ENCODE data around the gene KLHDC7B. TPM values are rescaled to one million over a fixed set of nuclear protein-coding genes. Genes with fewer than 3 reads are reported as not detected.

Gene KLHDC7B
- total RNA-seq, result 1 to 10 TPM; 6.9 to 7.7 TPM

DNA sequence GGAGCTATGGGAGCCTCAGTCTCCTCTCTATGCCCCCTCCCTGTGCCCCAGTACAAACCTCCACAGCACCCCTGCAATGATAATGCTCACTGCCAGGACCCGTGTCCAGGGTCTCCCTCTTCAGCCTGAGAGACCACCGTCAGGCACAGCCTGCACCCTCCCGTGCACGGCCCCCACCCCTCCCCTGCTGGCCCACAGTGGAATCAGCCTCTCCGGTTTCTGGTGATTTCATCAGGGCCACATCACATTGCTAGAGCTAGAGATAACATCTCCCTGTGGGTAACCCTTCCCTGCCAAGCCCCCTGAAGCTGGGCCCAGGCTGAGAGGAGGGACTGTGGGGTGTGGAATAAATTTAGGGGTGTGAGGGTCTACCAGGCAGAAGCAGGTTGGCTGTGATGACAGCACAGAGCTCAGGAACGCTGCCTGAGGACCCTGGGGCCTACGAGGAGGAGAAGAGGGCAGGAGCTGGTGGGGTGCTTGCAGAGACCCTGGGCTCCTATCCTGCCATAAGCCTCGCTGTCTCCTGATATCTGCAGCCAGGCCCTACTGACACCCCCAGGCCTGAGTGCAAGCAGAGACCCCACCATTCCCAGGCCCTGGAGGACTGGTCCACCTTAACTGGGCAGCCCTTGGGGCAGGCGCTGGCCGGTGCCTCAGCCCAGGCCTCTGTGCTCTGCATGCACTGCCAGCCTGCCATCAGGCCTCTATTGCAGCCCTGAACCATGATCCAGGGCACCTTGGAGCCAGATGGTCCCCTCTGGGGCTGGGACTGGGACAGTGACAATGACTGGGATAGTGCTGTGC lies at the start of gene KLHDC7B:
TSS of gene KLHDC7B (plus strand) at position 378 of the 804 bp plus-strand sequence. CDS start at position 723, 345 bp downstream.
- Mint-ChIP-seq H3K27me3 (no peaks in the 10 kb centered on the region), H3K36me3 (peaks cover 6% of the 10 kb centered on the region), H3K27ac (peak within 1 kb of the TSS; percentile 76), H3K9me3 (peaks cover 2% of the 10 kb centered on the region), H3K4me3 (peak within 1 kb of the TSS; percentile 46), H3K4me1 (ENCODE audit: low read depth) (peaks cover 55% of the 10 kb centered on the region)
- CTCF ChIA-PET, result interaction anchor here (0.8 to 4.9 kb wide), 7 partner anchors 10 to 75 kb away, joined by 3 to 46 read pairs (median 7); partner anchors contain the start of genes SCO2, SYCE3 and TYMP
- intact Hi-C loops (cut with micrococcal nuclease), result loop anchor here (2.0 kb wide), 1 partner anchor 15 kb away; the partner anchor contains the start of gene TYMP
- peak; percentile 66 for DNase-seq
- POLR2A ChIA-PET, result interaction anchor here (2.2 to 7.5 kb wide), 2 partner anchors 13 to 19 kb away, joined by 9 to 71 read pairs; partner anchors contain the start of genes SCO2 and TYMP

DNA sequence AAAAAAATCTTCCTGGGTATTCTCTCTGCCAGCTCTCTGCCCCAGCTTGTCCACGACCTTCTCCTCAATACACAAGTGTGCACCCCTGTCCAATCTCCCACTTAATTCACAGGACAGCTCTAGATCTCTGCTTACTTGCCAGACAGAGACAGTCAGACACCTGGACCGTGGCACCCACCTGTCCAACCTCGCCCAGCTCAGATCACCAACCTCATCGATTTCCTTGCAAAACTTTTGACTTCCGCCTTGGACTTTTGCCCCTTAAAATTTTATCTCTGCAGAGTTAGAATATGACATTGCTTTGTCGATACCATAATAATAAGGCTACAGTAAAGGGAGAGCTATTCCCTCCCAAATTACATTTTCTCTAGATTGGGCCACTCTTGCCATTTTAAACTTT lies 48.6 kb upstream of the KLHDC7B start:
- no peak overlapping the region for H3K27ac Mint-ChIP-seq
- H3K27me3 Mint-ChIP-seq, result no peaks in the 10 kb centered on the region
- no peak for DNase-seq
- CTCF ChIA-PET, result interaction anchor here (0.7 to 3.9 kb wide), 22 partner anchors 11 to 256 kb away, joined by 3 to 24 read pairs (median 5); partner anchors contain the start of genes ADM2, HDAC10, LMF2 and MAPK11
- H3K9me3 Mint-ChIP-seq, result no peaks in the 10 kb centered on the region
- H3K4me3 Mint-ChIP-seq, result no peak overlapping the region
- no peaks in the 10 kb centered on the region for H3K4me1 Mint-ChIP-seq (ENCODE audit: low read depth)
- POLR2A ChIA-PET, result interaction anchor here (0.7 to 1.1 kb wide), 3 partner anchors 11 to 22 kb away, joined by 3 to 4 read pairs (median 4); partner anchors contain the start of genes LMF2, MIOX and NCAPH2
- H3K36me3 Mint-ChIP-seq, result no peaks in the 10 kb centered on the region
- intact Hi-C loops (cut with micrococcal nuclease), result loop anchor here (5.0 kb wide), 1 partner anchor 40 kb away; no protein-coding TSS in a partner anchor

GRCh38 chr22:50498322-50498890 lies 47.3 kb upstream of the KLHDC7B start:
- intact Hi-C loops (cut with micrococcal nuclease), result loop anchor here (1.0 to 5.0 kb wide), 2 partner anchors 41 to 99 kb away; no protein-coding TSS in a partner anchor
- no peaks in the 10 kb centered on the region for H3K27me3 Mint-ChIP-seq

DNA sequence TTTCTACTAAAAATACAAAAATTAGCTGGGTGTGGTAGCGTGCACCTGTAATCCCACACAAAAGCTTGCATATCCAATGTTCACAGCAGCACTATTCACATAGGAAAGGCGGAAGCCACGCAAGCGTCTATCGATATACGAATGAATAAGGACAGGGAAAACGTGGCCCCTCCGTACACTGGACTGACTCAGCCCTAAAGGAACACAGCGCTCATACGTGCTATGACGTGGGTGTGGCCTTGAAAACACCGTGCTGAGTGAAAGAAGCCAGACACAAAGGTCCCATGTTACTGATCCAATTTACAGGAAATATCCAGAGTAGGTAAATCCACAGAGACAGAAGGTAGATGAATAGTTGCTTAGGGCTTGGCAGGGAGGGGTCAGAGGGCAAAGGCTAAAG lies 45.2 kb upstream of the KLHDC7B start:
- H3K27ac Mint-ChIP-seq, result no peak overlapping the region
- H3K27me3 Mint-ChIP-seq, result no peaks in the 10 kb centered on the region
- no peaks in the 10 kb centered on the region for H3K36me3 Mint-ChIP-seq
- H3K9me3 Mint-ChIP-seq, result no peaks in the 10 kb centered on the region
- no peak overlapping the region for H3K4me3 Mint-ChIP-seq
- CTCF ChIA-PET, result interaction anchor here (1.8 kb wide), 2 partner anchors 25 to 121 kb away, joined by 5 read pairs; partner anchors contain the start of gene SCO2
- no peak for DNase-seq
- intact Hi-C loops (cut with micrococcal nuclease), result no loop called here
- POLR2A ChIA-PET, result no interaction called here
- H3K4me1 Mint-ChIP-seq (ENCODE audit: low read depth), result no peaks in the 10 kb centered on the region

More at GRCh38 chr22:50498322-50498890, 47.3 kb upstream of the KLHDC7B start:
- Mint-ChIP-seq H3K9me3 (no peaks in the 10 kb centered on the region), H3K4me3 (no peak overlapping the region), H3K36me3 (no peaks in the 10 kb centered on the region), H3K4me1 (ENCODE audit: low read depth) (no peaks in the 10 kb centered on the region), H3K27ac (no peak overlapping the region)
- peak; percentile 82 for DNase-seq
- ChIA-PET CTCF (interaction anchor here (0.6 to 3.9 kb wide), 34 partner anchors 10 to 257 kb away, joined by 3 to 24 read pairs (median 4); partner anchors contain the start of genes ADM2, LMF2, MIOX and NCAPH2), POLR2A (interaction anchor here (0.6 to 0.8 kb wide), 2 partner anchors 9 to 72 kb away, joined by 3 read pairs; partner anchors contain the start of genes LMF2 and NCAPH2)

DNA sequence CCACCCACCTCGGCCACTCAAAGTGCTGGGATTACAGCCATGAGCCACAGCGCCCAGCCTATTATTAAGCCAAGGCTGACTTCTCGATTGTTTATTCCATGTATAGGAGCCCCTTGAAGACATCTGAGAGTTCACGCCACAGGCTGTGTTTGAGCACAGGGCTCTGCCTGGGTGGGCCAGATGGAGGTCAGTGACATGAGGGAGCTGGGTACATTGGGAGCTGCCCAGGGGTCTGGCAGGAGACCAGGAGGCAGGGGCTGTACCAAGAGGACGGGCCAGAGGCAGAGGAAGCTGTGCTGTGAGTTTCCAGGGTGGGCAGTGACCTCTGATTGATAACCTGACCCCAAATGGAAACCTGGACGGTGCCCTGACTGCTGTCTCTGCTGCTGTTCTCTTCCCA lies 43.6 kb upstream of the KLHDC7B start:
- intact Hi-C loops (cut with micrococcal nuclease), result no loop called here

DNA sequence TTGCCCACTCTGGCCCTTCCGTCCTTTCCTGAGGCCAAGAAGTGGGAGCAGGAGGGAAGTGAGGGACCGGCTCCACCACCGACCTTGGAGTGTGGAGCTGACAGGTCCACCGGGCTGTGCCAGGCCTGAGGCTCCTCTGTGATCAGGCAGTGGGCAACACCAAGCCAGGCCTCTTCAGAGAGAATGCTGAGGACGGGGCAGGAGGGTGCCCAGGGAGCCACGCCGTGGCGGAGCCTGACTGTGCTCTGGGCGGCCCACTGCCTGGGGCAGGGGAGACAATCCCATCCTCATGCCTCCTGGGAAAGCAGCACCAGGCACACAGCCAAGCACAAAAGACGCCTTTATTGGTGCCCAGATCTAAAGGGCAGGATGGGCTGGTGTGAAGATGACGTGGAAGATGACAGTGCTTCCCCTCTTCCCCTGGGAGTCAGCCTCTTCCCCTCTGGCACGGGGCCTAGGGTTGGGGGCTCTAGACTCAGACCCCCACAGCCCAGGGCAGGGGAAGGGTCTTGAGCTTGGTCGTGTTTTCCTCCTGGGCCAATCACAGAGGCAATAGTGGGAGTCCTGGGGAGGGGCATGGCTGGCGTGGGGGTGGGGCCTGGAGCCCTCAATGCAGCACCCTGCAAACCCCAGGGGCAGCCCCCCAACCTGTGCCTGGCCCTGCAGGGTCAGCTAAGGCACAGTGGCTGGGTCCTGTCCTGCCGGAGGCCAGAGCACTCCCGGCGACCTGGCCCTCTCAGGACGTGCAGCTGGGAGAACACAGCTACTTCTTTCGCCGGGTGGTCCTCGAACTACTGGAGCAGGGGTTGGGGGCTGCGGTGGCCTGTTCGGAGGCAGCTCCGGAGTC lies 42.8 kb upstream of the KLHDC7B start:
- CTCF ChIA-PET, result interaction anchor here (1.0 kb wide), 1 partner anchor 23 kb away, joined by 3 read pairs; the partner anchor contains the start of gene SCO2
- Mint-ChIP-seq H3K9me3 (no peaks in the 10 kb centered on the region), H3K4me1 (ENCODE audit: low read depth) (peaks cover 2% of the 10 kb centered on the region), H3K27ac (no peak overlapping the region), H3K4me3 (no peak overlapping the region), H3K27me3 (no peaks in the 10 kb centered on the region), H3K36me3 (peaks cover 5% of the 10 kb centered on the region)
- intact Hi-C loops (cut with micrococcal nuclease), result no loop called here
- POLR2A ChIA-PET, result interaction anchor here (0.7 kb wide), 1 partner anchor 233 kb away, joined by 3 read pairs; no protein-coding TSS in a partner anchor
- no peak for DNase-seq

More for the DNA sequence above, 43.6 kb upstream of the KLHDC7B start:
- POLR2A ChIA-PET, result no interaction called here
- no peak for DNase-seq
- Mint-ChIP-seq H3K27me3 (no peaks in the 10 kb centered on the region), H3K4me1 (ENCODE audit: low read depth) (peaks cover 2% of the 10 kb centered on the region), H3K9me3 (no peaks in the 10 kb centered on the region), H3K36me3 (peaks cover under 1% of the 10 kb centered on the region), H3K4me3 (no peak overlapping the region), H3K27ac (no peak overlapping the region)
- CTCF ChIA-PET, result interaction anchor here (1.0 kb wide), 1 partner anchor 24 kb away, joined by 3 read pairs; the partner anchor contains the start of gene SCO2

DNA sequence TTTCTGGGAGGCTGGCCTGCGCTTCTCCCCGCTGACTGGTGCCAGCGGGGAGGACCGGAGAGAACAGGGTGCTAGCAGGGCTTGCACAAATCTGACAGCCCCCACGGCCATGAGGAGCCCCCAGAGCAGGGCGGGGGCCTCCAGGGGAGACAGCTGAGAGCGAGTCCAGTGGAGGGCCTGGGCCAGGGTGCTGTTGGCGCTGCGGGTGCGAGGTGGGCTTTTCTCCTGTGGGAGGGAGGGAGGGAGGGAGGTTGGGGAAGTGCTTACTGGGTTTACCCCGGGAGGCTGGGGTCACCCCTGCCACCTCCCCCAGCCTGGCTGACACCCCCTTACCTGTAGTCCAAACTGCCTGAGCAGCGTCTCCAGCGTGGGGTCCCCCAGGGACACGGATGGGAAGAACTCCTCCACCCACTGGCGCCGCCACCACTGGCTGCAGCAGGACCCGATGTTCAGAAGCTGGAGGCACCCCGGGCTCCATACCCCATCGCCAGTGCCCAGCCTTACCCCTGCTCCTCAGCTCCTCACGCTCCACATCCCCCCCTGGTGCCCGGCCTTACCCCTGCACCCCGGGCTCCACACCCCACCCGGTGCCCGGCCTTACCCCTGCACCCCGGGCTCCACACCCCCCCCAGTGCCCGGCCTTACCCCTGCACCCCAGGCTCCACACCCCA lies 42.1 kb upstream of the KLHDC7B start:
- H3K36me3 Mint-ChIP-seq, result peaks cover 7% of the 10 kb centered on the region
- POLR2A ChIA-PET, result interaction anchor here (0.7 kb wide), 1 partner anchor 234 kb away, joined by 3 read pairs; no protein-coding TSS in a partner anchor
- H3K4me1 Mint-ChIP-seq (ENCODE audit: low read depth), result peaks cover 2% of the 10 kb centered on the region
- no peak overlapping the region for H3K4me3 Mint-ChIP-seq
- no peaks in the 10 kb centered on the region for H3K27me3 Mint-ChIP-seq
- CTCF ChIA-PET, result interaction anchor here (1.0 kb wide), 1 partner anchor 22 kb away, joined by 3 read pairs; no protein-coding TSS in a partner anchor
- no peak for DNase-seq
- no peak overlapping the region for H3K27ac Mint-ChIP-seq
- intact Hi-C loops (cut with micrococcal nuclease), result no loop called here
- no peaks in the 10 kb centered on the region for H3K9me3 Mint-ChIP-seq

DNA sequence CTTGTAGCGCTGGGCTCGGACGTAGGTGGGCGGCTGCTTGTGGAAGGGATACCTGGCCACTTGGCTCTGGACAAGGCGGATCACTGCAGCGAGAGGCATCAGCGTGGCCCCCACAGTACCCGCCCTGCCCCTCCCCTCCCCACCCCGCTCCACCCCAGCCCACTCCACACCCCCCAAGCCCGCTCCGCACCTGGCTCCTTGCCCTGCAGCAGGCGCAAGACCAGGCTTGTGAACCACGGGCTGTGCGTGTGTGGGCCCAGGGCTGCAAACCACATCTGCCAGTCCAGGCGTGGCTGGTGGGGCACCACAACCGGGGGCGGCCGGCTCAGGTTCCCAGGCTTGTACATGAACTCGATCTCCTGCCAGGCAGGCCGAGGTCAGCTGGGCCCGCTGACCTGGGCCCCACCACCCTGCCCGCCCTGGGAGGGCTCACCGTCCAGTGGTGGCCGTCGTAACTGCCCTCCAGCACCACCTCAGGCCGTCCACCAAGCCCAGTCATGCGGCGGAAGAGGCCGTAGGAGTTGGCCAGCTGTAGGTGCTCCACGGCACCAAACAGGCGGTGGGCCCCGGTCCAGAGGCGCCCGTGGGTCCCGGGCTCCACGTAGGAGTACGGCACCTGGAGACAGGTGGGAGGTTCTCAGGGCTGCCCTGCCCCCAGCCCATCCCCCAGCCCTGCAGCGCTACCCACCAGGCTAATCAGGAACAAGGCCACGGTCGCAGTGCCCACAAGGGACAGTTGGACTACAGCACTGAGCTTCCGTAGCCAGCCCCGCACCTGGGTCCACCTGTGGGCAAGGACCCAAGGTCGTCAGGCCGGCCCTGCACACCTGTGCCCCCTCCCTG lies 41.1 kb upstream of the KLHDC7B start:
- intact Hi-C loops (cut with micrococcal nuclease), result no loop called here
- ChIA-PET POLR2A (no interaction called here), CTCF (interaction anchor here (0.6 to 1.1 kb wide), 3 partner anchors 19 to 148 kb away, joined by 3 to 4 read pairs (median 3); no protein-coding TSS in a partner anchor)
- Mint-ChIP-seq H3K4me3 (no peak overlapping the region), H3K9me3 (no peaks in the 10 kb centered on the region), H3K36me3 (peaks cover 11% of the 10 kb centered on the region), H3K27me3 (no peaks in the 10 kb centered on the region), H3K4me1 (ENCODE audit: low read depth) (peaks cover 9% of the 10 kb centered on the region), H3K27ac (no peak overlapping the region)
- no peak for DNase-seq

- peaks cover 12% of the 10 kb centered on the region for H3K36me3 Mint-ChIP-seq
- H3K4me3 Mint-ChIP-seq, result no peak overlapping the region
- intact Hi-C loops (cut with micrococcal nuclease), result no loop called here
- H3K27ac Mint-ChIP-seq, result no peak overlapping the region
- ChIA-PET POLR2A (no interaction called here), CTCF (interaction anchor here (0.6 to 1.1 kb wide), 2 partner anchors 19 to 149 kb away, joined by 3 to 4 read pairs; no protein-coding TSS in a partner anchor)
- DNase-seq, result no peak
- no peaks in the 10 kb centered on the region for H3K27me3 Mint-ChIP-seq
- no peaks in the 10 kb centered on the region for H3K9me3 Mint-ChIP-seq
- H3K4me1 Mint-ChIP-seq (ENCODE audit: low read depth), result peaks cover 10% of the 10 kb centered on the region
These were observed 40.4 kb upstream of the KLHDC7B start for GRCh38 chr22:50505276-50505775.

Measured in activated CD4-positive, alpha-beta memory T cell treated with anti-CD3 and anti-CD28 coated beads for 36 hours (primary cell).